GM18511 (cell line): Measurements from ENCODE around the gene URB1.
"Not testable (repeated sequence)": the region's sequence is repeated elsewhere in the genome, so short reads cannot be mapped to it uniquely, and the experiment has no call there.

Experiments used
- ATAC-seq: cut with Tn5 transposase; IDR thresholded peaks from one replicate; pipeline ENCODE4 v1.9.1; 2021; ENCODE audit warnings: mild to moderate bottlenecking, moderate library complexity; ENCODE audit not compliant: unreplicated experiment

Gene URB1

DNA sequence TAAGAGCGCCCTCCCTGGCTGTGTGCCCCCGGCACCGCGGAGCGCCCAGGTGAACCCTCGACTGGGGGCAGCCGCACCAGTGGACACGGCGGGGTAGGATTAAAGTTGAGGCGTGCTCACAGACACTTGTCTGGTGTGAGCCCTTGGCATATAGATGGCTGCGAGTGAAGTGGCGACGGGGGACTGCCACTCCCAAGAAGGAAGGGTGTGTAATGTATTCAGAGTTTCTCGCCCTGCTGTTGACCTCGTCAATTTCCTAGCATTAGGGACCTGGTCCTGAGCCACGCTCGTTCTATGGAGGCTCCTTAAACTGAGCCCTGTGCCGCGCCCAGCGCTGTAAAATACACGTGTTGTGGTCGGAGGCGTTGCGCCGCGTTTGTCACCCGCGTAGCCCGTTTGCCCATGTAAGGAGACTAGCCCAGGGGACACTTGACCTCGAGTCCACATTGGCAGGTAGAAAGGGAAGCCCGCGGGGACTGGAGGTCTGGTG lies 20.2 kb upstream of the URB1 start:
- no peak for ATAC-seq

GRCh38 chr21:32412162-32413014 lies 19.6 kb upstream of the URB1 start, which contains the start of gene EVA1C:
Gene EVA1C, plus strand, starts transcription at chr21:32412706. Its CDS starts 148 bp downstream, at chr21:32412854.
- ATAC-seq, result no peak

DNA sequence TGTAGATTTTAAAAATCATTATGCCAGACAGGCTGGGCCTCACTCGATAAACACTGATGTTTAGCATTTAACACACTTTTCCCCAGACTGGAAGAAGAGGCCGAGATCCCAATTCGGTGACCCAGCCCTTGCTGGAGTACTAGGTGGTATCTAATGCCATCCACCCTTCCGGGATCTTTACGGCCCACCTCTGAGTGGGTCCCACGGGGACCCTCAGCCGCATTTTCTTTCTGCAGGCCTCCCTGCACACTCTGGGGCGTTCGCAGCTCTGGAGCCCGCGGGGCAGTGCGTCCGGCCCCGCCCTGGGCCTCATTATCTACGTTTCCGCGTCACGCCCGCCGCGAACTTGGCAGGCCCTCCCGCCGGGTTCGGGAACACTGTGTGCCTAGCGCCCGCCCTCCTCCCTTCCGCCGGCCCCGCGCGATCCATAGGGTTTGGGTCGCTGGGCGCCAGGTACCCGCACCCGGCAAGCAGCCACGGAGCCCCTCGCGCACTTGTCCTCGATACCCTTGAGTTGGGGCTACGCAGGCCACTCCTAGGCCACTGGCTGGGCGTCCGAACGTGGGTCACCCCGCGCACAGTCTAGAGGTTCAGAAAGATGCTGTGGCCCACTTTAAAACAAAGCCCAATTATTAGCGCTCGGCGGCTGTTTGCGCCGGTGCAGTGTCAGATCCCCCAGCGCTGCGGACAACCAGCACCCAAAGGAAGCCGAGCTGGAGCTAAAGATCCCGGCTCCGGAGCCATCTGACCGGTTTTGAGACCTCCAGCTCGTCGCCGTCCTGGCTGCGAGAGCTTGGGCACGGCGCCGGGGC lies 18.7 kb upstream of the URB1 start:
- ATAC-seq, result no peak

- no peak for ATAC-seq
These were observed 18.1 kb upstream of the URB1 start for GRCh38 chr21:32410916-32411315.

DNA sequence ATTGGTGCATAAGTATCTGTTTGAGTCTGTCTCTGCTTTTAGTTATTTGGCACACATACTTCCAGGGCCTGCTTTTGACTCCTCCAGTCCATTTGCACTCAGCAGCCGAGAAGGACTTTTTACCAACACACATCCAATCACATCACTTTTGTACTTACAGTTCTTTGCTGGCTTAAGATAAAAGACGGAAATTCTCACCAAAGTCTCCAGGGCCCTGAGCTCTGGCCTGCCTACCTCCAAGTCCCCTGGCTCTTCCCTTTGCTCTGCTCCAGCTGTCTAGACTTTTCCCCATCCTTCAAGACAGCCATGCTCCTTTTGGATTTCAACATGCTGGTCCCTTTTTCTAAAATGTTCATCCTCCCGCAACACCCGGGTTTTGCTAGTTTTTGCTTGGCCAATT lies 17.5 kb upstream of the URB1 start:
- no peak for ATAC-seq

DNA sequence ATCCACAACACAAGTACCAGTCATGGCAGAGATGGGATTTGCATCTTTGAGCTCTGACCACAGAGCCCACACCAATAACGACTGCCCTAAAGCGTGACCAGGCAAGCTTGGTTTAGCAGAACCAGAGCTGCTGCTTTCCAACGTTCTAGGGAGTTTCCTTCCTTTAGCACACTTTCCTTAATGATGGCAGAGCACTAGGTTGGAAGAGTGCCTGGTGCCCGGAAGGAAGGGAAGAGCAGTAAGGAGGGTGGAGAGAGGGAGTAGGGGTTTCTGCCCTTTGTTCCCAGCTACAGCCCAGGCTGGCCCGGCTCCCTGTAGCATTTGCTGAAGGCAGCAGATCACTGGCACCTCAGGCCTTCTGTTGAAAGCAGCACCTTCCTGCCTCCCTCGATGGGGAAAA lies 13.6 kb upstream of the URB1 start:
- no peak for ATAC-seq

- ATAC-seq, result no peak
These were observed 10.5 kb upstream of the URB1 start for GRCh38 chr21:32403201-32403777.

DNA sequence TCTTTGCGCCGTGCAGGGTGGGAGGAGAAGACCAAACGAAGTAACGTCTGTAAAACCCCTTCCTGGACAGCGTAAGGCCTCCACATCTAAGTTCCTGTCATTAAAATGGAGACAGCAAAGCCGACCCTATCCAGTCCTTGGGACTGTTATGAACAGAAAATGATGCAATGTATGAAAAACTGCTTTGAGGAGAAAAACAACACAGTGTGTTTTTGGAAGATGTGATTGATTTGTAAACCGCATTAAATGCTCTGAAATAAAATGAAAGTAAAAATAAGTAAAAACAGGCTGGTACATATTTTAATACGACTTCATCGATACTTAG lies 827 bp upstream of the URB1 start:
- ATAC-seq, result no peak

- ATAC-seq, result peak; percentile 40
These were observed 423 bp downstream of the URB1 start for GRCh38 chr21:32392299-32392879.

DNA sequence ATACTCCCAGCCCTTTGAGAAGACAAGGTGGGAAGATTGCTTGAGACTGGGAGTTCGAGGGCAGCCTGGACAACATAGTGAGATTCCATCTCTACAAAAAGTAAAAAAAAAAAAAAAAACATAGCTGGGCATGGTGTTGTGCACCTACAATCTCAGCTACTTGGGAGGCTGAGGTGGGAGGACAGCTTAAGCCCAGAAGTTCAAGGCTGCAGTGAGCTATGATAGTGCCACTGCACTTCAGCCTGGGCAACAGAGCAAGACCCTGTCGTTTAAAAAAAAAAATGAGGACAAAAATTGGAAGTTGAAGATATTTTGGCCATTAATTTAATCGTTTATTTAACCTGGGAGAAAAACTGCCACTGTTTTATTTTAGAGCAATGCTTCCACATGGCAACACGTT lies 1.1 kb downstream of the URB1 start:
- no peak for ATAC-seq

DNA sequence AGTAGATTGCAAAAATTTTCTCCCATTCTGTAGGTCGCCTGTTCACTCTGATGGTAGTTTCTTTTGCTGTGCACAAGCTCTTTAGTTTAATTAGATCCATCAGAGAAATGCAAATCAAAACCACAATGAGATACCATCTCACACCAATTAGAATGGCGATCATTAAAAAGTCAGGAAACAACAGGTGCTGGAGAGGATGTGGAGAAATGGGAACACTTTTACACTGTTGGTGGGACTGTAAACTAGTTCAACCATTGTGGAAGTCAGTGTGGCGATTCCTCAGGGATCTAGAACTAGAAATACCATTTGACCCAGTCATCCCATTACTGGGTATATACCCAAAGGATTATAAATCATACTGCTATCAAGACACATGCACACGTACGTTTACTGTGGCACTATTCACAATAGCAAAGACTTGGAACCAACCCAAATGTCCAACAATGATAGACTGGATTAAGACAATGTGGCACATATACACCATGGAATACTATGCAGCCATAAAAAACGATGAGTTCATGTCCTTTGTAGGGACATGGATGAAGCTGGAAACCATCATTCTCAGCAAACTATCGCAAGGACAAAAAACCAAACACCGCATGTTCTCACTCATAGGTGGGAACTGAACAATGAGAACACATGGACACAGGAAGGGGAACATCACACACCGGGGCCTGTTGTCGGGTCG lies 2.1 kb downstream of the URB1 start:
- ATAC-seq, result not testable (repeated sequence)

GRCh38 chr21:32389337-32390015 lies 3.3 kb downstream of the URB1 start:
- ATAC-seq, result no peak

- no peak for ATAC-seq
These were observed 4.5 kb downstream of the URB1 start for GRCh38 chr21:32388306-32388705.

- no peak for ATAC-seq
These were observed 5.7 kb downstream of the URB1 start for GRCh38 chr21:32387151-32387550.

DNA sequence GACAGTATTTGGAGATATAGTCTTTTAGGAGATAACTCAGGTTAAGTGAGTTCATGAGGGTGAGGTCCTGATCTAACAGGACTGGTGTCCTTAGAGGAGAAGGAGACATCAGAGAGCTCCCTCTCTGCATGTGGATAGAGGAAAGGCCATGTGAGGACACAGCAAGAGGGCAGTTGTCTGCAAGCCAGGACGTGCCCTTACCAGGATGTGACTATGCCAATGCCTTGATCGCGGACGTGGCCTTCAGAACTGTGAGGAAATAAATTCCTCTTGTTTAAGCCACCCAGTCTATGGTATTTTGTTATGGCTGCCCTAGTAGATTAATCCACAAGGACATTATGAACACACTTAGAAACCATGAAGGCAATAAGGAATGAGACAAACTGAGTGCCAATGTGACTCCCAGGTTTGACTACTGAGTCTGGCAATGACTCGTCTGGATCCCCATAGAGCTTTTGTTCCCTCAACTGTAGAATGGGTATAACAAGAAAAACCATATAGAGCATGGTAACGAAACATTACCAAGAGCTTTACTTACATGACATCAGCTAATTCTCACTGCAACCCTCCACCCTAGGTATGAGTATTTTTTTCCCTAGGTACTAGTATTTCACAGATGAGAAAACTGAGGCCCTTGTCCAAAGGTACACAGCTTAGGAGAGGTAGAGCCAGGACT lies 6.5 kb downstream of the URB1 start:
- ATAC-seq, result no peak

DNA sequence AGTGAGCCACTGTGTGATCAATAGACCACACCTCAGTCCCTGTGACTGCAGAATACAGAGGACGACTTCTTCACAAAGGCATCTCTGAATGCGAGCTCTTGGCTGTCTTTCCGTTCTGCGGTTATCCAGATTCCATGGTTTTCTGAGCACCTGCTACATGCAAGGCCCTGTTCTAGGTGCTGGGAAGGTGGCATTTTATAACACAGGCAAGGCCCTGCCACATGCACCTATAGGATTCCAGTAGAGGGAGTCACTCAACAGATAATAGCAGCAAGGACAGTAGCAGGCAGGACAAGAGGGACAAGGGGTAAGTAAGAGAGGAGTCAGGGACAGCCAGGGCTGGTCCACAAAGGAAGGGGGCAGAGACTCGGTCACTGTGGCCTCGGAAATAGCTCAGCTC lies 9.0 kb downstream of the URB1 start:
- ATAC-seq, result no peak

- ATAC-seq, result no peak
These were observed 10.6 kb downstream of the URB1 start for GRCh38 chr21:32382108-32382644.

DNA sequence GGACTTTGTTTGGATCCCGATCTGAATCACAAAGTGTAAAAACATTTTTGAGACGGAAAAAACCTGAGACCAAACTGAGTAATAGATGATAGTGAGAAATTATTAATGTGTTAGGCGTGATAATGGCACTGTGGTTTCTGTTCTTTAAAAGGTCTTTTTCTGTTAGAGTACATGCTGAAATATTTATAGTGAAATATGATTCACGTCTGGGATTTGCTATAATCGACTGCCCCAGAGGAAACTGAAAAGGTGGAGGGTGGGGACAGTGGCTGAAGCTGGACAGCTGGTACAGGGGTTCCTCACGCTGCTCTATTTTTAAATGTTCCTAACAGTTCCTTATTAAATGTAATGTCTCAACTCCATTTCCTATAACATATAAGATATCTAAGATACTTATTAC lies 11.2 kb downstream of the URB1 start:
- ATAC-seq, result no peak

DNA sequence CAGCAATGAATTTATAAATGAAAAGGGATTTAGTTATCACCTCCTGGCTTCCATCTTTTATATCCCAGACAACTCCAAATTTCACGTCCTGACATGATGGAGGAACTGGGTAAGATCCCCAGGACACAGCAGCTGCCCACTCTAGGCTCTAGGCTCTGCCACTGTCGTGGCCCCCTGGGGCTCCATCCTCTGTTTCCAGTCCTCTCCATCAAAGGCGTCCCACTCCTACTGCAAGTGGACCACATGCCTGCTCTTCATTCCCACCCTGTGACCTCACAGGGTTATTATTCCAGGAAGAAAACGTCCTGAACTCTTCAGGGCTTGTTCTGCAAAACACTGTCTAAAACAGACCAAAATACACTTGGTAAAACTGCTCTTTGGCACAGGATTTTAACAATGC lies 11.9 kb downstream of the URB1 start:
- no peak for ATAC-seq
